Duodenal mucosa (tissue), 2 donors: ENCODE results near the gene PPL.
A peak's percentile ranks its signal among the peaks of the same experiment; 100 is the strongest.
"Not testable (repeated sequence)": the region's sequence is repeated elsewhere in the genome, so short reads cannot be mapped to it uniquely, and the experiment has no call there.

Experiments used
- H3K27ac ChIP-seq: one replicate; pipeline ENCODE4 v1.7.0; 2013; ENCODE audit warnings: low read depth, low read length
- H3K27me3 ChIP-seq, 2 donors: one replicate each; pipeline ENCODE4 v1.7.0; 2013; ENCODE audit warnings: low read length in 2 of 2, control low read depth in 1 of 2; ENCODE audit not compliant: insufficient read depth in 2 of 2, control insufficient read depth in 1 of 2
- H3K36me3 ChIP-seq, 2 donors: one replicate each; pipeline ENCODE4 v1.7.0; 2013; ENCODE audit warnings: low read length in 2 of 2, control low read depth in 1 of 2; ENCODE audit not compliant: insufficient read depth in 2 of 2, control insufficient read depth in 1 of 2
- H3K4me1 ChIP-seq, 2 donors: one replicate each; pipeline ENCODE4 v1.7.0; 2013; ENCODE audit warnings: low read length in 2 of 2, control low read depth in 1 of 2; ENCODE audit not compliant: insufficient read depth in 2 of 2, control insufficient read depth in 1 of 2
- H3K4me3 ChIP-seq, 2 donors: one replicate each; pipeline ENCODE4 v1.7.0; 2013; ENCODE audit warnings: low read length in 2 of 2, low read depth in 1 of 2
- H3K9ac ChIP-seq, 2 donors: one replicate each; pipeline ENCODE4 v1.7.0; 2013; ENCODE audit warnings: low read length in 2 of 2, low read depth in 1 of 2
- H3K9me3 ChIP-seq, 2 donors: one replicate each; pipeline ENCODE4 v1.7.0; 2013; ENCODE audit warnings: low read length in 2 of 2, control low read depth in 1 of 2; ENCODE audit not compliant: control insufficient read depth in 1 of 2

Gene PPL

GRCh38 chr16:4972938-4973587, 36.1 kb upstream of the PPL start:
- no peaks in the 10 kb centered on the region for H3K4me1 ChIP-seq
- no peak overlapping the region for H3K4me3 ChIP-seq
- no peaks in the 10 kb centered on the region for H3K9me3 ChIP-seq
- H3K9ac ChIP-seq = no peak overlapping the region
- no peaks in the 10 kb centered on the region for H3K36me3 ChIP-seq
- no peak overlapping the region for H3K27ac ChIP-seq
- peaks cover 0 to 4% of the 10 kb centered on the region in 2 donors for H3K27me3 ChIP-seq

GRCh38 chr16:4970010-4970409, 33.1 kb upstream of the PPL start:
- H3K9ac ChIP-seq = no peak overlapping the region
- peaks cover 0 to 4% of the 10 kb centered on the region in 2 donors for H3K27me3 ChIP-seq
- no peaks in the 10 kb centered on the region for H3K9me3 ChIP-seq
- no peak overlapping the region for H3K4me3 ChIP-seq
- no peak overlapping the region for H3K27ac ChIP-seq
- H3K4me1 ChIP-seq = no peaks in the 10 kb centered on the region
- H3K36me3 ChIP-seq = no peaks in the 10 kb centered on the region

DNA sequence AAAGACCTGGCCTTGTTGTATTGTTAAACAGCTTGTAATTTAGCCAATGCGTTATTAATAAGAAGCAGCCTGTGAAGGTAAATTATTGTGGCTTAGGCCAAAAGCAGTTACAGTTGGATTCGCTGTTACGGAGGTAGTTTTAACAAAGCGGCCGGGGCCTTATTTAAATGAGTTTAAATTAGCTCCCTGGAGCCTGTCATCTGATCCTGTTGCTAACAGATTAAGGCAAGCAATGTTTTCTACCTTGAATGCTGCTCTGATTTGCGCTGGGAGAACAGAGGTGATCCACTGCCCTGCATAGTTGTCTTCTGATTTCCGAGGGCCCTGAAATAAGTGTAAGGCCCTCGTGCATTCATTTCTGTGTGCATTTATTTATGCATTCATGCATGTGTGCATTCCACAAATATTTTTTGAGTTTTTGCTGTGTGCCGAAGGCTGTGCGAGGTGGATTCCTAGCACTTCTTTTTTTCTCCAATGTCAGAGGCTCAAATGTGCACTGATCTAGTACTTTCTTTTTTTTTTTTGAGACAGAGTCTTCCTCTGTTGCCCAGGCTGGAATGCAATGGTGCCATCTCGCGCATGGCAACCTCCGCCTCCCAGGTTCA, 32.0 kb upstream of the PPL start:
- H3K9me3 ChIP-seq = no peaks in the 10 kb centered on the region
- peaks cover 0 to 4% of the 10 kb centered on the region in 2 donors for H3K27me3 ChIP-seq
- H3K9ac ChIP-seq = no peak overlapping the region
- no peak overlapping the region for H3K4me3 ChIP-seq
- H3K27ac ChIP-seq = no peak overlapping the region
- H3K36me3 ChIP-seq = no peaks in the 10 kb centered on the region
- H3K4me1 ChIP-seq = no peaks in the 10 kb centered on the region

- H3K9me3 ChIP-seq, H3K4me1 ChIP-seq, H3K36me3 ChIP-seq, H3K27me3 ChIP-seq, H3K9ac ChIP-seq, H3K4me3 ChIP-seq, H3K27ac ChIP-seq: not testable (repeated sequence)
Observed at GRCh38 chr16:4968278-4968677, 31.3 kb upstream of the PPL start.

DNA sequence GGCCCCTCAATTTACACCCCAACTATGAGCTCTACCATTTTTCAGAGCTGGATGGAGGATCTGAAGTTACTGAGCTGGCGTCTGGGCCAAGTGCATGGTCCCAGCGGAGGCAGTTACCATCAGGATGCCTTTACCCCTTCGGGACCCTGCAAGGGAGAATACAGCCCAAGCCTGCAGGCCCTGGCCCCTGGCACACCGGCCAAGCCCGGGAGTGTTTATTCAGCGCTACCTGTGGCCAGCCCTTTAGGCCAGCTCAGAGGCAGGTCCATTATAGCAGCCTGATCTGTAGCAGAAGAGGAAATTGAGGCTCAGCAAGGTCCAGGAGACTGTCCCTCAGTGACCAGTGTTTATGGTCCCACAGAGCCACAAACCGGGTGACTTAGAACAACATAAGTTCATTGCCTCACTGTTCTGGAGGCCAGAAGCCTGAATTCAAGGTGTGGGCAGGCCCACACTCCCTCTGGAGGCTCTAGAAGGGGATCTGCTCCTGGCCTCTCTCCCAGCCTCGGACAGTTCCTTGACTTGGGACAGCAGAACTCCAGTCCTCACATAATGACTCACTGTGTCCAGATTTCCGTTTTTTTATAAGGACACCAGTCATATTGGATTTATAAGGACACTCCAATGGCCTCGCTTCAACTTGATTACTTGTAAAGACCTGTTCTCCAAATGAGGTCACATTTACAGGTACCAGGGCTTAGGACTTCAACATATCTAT, 29.9 kb upstream of the PPL start:
- Histone ChIP-seq H3K9ac (no peak overlapping the region), H3K4me1 (no peaks in the 10 kb centered on the region), H3K9me3 (no peaks in the 10 kb centered on the region), H3K36me3 (no peaks in the 10 kb centered on the region), H3K4me3 (no peak overlapping the region), H3K27ac (no peak overlapping the region), H3K27me3 (no peaks in the 10 kb centered on the region)

GRCh38 chr16:4963527-4963926, 26.6 kb upstream of the PPL start:
- H3K4me3 ChIP-seq, H3K27me3 ChIP-seq, H3K9me3 ChIP-seq, H3K27ac ChIP-seq, H3K4me1 ChIP-seq, H3K9ac ChIP-seq, H3K36me3 ChIP-seq: not testable (repeated sequence)

- no peak overlapping the region for H3K9ac ChIP-seq
- H3K27ac ChIP-seq = no peak overlapping the region
- H3K27me3 ChIP-seq = no peaks in the 10 kb centered on the region
- H3K36me3 ChIP-seq = no peaks in the 10 kb centered on the region
- H3K9me3 ChIP-seq = no peaks in the 10 kb centered on the region
- peaks cover 3 to 7% of the 10 kb centered on the region in 2 donors for H3K4me1 ChIP-seq
- no peak overlapping the region for H3K4me3 ChIP-seq
Observed at GRCh38 chr16:4962716-4963115, 25.8 kb upstream of the PPL start.

GRCh38 chr16:4960579-4960978, 23.6 kb upstream of the PPL start:
- H3K27ac ChIP-seq = no peak overlapping the region
- no peaks in the 10 kb centered on the region for H3K27me3 ChIP-seq
- H3K36me3 ChIP-seq = no peaks in the 10 kb centered on the region
- H3K4me1 ChIP-seq = peaks cover 3 to 7% of the 10 kb centered on the region in 2 donors
- H3K4me3 ChIP-seq = no peak overlapping the region
- no peaks in the 10 kb centered on the region for H3K9me3 ChIP-seq
- H3K9ac ChIP-seq = no peak overlapping the region

DNA sequence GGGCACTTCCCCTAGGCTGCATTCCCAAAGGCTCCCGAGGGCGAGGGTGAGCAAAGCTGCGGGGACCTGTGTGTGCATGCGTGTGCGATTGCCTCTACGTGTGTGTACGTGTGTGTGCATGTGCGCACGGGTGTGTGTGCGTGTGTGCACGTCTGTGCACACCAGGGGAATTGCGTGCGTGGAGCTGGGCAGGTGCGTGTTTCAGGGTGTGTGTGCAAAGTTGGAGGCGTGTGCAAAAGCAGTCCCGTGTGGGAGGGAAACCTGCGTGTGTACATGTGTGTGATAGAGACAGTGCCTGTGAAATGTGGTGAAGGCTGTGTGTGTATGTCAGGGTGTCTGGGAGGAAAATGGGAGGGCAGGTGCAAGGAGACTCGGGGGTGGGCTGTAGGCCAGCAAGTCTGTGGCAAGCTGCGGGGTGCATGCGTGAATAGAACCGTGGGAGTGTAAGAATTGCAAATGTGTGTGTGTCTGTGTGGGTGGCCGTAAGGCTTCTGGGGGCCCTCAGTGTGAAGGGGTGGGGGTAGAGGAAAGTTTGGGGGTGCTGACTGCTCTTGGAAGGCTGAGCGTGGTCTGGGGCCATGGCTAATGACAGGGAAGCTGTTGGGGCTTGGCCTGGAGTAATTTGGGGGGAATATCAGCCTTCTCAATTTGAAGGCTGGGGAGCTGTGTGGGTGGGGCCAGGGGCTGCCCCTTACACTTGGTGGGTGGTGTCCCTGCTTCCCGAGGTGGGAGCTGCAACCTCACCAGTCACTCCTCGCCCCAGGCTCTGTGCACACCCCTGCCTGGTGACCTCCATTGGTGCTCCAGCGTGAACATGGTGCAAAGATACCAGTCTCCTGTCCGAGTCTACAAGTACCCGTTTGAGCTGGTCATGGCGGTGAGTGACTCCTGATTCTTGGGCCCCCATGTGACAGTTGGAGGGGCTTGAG, 21.8 kb upstream of the PPL start:
- peak overlapping the region in 1 of 2 donors; percentile 2 for H3K9ac ChIP-seq

More for the DNA sequence above, 21.8 kb upstream of the PPL start:
- H3K27me3 ChIP-seq = no peaks in the 10 kb centered on the region
- no peaks in the 10 kb centered on the region for H3K9me3 ChIP-seq
- no peaks in the 10 kb centered on the region for H3K36me3 ChIP-seq
- H3K4me3 ChIP-seq = peak overlapping the region; percentile 56 to 75
- peaks cover 3 to 7% of the 10 kb centered on the region in 2 donors for H3K4me1 ChIP-seq
- H3K27ac ChIP-seq = no peak overlapping the region
